Testis (tissue), 2 donors: ENCODE measurements around the gene TMEM229A.
"Not testable (repeated sequence)": the region's sequence is repeated elsewhere in the genome, so short reads cannot be mapped to it uniquely, and the experiment has no call there.

ENCODE experiments used
- POLR2A ChIP-seq: fragments of 450-650 bp; IDR thresholded peaks from one replicate; pipeline ENCODE4 v1.6.1; 2017; ENCODE audit warnings: antibody characterized with exemption, mild to moderate bottlenecking, moderate library complexity
- TF ChIP-seq, protein P1 (sequence below), 3 experiments: fragments of 450-650 bp in 2 of 3; fragments of 200-600 bp in 1 of 3; sonication (generic) in 1 of 3; IDR thresholded peaks; one replicate each; pipeline ENCODE4 v1.5.1; 2016 to 2019; ENCODE audit warnings: antibody characterized with exemption in 3 of 3, mild to moderate bottlenecking in 2 of 3, moderate library complexity in 1 of 3

DNA sequence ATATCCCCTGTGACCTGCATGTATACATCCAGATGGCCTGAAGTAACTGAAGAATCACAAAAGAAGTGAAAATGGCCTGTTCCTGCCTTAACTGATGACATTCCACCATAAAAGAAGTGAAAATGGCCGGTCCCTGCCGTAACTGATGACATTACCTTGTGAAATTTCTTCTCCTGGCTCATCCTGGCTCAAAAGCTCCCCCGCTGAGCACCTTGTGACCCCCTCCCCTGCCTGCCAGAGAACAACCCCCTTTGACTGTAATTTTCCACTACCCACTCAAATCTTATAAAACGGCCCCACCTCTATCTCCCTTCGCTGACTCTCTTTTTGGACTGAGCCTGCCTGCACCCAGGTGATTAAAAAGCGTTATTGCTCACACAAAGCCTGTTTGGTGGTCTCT lies 24.6 kb downstream of the TMEM229A start:
- TF ChIP-seq POLR2A: not testable (repeated sequence)
- TF ChIP-seq, protein P1, sequence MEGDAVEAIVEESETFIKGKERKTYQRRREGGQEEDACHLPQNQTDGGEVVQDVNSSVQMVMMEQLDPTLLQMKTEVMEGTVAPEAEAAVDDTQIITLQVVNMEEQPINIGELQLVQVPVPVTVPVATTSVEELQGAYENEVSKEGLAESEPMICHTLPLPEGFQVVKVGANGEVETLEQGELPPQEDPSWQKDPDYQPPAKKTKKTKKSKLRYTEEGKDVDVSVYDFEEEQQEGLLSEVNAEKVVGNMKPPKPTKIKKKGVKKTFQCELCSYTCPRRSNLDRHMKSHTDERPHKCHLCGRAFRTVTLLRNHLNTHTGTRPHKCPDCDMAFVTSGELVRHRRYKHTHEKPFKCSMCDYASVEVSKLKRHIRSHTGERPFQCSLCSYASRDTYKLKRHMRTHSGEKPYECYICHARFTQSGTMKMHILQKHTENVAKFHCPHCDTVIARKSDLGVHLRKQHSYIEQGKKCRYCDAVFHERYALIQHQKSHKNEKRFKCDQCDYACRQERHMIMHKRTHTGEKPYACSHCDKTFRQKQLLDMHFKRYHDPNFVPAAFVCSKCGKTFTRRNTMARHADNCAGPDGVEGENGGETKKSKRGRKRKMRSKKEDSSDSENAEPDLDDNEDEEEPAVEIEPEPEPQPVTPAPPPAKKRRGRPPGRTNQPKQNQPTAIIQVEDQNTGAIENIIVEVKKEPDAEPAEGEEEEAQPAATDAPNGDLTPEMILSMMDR (IDR thresholded peaks at IDR 0.05): not testable (repeated sequence)
